Raji (cell line): ENCODE measurements around the gene POLR3A.

ENCODE experiments used
- POLR2A ChIP-seq: IDR thresholded peaks from 2 replicates; pipeline ENCODE4 v1.6.1; 2011; ENCODE audit warnings: low read depth, low read length, control low read depth; ENCODE audit not compliant: insufficient read depth

The POLR3A gene

DNA sequence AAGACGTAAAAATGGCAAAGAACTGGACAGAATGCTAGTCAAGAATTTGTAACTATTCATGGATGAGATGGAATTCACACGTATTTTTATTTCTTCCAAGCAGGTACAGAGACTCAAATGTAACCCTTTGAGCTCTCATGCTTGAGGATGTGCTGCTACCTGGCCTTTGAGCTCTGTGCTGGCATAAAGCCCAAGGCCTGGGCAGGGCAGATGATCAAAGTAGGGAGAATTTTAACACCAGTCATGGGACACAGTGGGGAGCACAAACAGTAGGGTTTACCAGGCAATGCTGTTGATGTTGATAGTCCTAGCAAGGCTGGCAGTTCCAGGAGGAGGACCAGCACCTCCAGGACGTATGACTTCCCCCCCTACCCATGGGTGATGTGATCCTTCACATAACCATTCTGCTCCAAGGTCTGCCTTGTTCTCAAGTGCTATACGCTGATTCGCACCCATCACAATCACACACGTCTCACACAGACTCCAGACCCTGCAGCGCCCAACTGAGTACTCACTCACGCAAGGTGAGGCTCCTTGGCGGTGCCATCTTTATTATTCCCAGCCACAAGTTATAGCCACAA lies 54.1 kb downstream of the POLR3A start:
- TF ChIP-seq POLR2A = no peak

DNA sequence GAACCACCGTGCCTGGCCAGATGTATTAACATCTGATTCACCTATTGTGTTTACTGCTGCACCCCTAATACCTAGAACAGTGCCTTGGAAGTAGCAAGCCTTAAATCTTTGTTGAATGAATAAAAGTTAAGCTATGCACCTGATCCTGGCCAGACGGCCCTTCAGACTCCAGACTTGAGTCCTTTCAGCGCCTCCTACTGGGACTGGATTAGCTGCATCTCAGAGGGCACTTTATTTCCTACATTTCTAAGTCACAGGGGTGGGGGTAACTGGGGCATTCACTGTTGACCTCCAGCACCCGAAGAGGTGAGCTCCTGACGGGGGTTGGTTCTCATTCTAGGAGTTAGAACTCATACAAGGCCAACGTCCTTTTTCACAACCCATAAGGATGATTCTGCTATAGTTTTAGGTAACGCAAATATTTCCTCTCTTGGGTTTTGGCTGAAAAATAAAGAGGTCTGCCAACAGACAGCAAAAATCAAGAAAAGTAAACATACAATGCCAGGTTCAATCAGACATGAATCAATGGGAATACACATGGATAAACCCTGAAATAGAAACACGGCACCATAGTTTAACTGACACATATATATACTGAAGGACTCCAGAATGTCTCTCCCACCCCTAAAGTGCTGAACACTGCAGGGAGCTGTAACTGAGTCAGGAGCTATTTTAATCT lies 54.8 kb downstream of the POLR3A start:
- TF ChIP-seq POLR2A = no peak

DNA sequence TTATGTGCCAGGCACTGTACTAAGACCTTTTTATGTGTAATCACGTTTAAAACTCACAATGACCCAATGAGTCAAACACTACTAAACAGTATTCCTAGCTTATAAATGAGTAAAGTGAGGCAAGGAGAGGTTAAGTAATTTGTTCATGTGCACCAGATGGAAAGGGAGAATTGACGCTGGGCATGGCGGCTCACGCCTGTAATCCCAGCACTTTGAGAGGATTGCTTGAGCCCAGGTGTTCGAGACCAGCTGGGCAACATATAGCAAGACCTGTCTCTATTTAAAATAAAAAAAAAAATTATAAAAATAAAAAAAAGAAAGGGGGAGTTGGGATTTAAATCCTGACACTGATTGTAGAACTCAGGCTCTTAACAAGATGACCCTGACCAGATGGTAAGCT lies 56.0 kb downstream of the POLR3A start:
- no peak for TF ChIP-seq POLR2A

DNA sequence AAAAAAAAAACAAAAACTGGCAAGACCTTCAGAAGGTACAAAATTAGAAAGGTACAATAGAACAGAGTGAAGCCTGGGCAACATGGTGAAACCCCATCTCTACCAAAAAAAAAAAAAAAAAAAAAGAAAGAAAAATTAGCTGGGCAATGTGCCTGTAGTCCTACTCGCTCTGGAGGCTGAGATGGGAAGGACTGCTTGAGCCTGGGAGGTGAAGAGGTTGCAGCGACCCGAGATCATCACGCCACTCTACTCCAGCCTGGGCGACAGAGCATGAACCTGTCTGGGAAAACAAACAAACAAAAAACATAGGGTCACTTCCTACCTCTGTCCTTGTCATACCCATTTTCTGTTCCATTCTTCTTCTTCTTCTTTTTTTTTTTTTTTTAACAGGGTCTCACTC lies 57.2 kb downstream of the POLR3A start:
- TF ChIP-seq POLR2A = no peak

DNA sequence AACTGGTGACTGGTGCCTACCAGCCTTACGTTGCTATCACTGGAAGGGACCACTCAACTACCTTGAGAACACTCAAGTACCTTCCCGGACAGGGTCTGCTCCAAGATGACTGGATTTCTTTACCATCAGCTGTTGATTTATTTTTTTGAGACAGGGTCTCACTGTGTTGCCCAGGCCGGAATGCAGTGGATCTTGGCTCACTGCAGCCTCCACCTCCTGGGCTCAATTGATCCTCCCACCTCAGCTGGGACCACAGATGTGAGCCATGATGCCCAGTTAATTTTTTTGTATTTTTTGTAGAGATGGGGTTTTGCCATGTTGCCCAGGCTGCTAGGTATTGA lies 57.5 kb downstream of the POLR3A start:
- TF ChIP-seq POLR2A = no peak

DNA sequence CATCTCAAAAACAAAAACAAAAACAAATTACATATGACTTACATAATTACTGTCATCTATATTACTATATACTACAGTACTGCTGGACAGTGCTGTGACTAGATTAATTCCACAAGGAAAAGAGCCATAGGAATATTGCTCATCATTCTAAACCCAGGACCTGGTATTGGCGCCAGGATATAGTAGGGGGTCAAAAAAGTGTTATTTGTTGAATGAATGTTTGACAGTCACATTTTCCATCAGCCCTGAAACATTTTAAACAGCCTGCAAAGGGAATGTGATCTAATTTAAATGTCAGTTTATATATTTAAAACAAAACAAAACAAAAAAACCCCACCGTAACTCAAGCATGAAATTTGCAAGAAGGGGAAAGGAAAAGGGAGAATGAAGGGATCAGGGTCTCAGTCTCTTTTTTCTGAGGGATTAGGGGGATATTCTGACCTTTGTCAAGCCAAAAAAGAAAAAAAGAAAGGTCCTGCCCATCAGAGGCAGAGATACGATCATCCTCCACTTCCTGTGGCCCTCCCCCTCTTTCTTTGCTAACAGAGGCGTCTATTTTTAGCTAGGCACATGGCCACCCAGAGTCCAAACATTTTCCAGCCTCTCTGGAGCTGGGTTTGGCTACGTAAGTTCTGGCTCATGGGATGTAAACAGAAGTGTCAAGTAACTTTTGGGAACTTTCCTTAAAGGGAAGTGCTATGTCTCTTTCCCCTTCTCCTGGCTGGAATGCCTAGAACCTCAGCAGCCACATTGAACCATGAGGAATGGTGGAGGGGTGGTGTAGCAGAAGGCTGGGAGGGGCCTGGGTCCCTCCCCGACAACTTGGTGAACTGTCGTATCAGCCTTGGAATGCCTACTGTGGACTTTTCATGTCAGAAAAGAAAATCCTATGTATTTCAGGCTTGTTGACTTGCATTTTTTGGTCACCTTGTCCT lies 58.2 kb downstream of the POLR3A start:
- TF ChIP-seq POLR2A = no peak

DNA sequence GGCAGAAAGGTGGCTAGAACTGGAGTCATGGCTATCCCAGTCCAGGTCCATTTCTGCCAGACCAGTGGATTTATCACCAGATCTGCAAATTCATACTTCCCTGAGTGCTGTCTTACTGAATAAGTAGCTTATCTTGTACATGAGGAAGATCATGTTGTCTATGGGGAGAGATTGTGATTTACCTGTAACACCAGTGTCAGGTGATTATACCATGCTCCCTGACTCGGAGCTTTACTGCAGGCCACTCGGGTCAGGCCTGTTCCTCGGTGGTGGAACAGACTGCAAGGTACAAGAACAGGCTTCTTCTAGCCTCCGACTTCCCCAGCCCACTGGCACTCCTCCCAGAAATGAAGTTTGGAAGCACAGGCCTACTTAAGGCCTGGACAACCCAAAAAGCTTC lies 60.2 kb downstream of the POLR3A start:
- no peak for TF ChIP-seq POLR2A

DNA sequence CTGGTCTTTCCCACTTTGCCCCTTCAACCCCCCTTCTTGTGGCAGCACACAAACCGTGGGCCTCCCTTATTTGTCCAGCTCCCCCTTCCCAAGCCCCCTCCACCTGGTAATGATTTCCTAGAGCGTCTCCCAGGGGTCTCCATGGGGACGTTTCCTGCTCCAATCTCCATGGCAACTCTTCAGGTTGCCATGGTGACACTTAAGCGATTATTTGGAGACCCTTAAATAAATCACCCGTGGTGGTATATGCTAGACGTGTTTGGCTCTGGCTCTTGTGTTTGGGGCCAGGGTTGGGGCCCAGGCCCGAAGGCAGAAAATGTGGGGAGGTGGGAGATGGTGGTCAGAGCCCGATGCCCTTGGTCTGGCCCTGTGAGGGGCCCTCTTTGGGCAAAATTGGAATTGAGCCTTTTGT lies 61.7 kb downstream of the POLR3A start:
- TF ChIP-seq POLR2A = no peak

DNA sequence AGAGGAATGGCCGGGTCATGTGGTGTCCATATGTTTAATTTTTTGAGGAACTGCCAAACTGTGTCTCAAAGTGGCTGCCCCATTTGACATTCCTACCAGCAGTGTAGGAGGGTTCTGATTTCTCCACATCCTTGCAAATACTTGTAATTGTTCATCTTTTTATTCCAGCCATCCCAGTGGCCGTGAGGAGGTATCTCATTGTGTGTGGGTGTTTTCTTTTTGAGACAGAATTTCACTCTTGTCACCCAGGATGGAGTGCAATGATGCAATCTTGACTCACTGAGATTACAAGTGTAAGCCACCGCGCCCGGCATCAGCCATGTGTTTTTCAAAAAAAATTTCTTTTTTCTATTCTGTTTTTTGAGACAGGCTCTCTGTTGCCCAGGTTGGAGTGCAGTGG lies 64.0 kb downstream of the POLR3A start:
- no peak for TF ChIP-seq POLR2A

DNA sequence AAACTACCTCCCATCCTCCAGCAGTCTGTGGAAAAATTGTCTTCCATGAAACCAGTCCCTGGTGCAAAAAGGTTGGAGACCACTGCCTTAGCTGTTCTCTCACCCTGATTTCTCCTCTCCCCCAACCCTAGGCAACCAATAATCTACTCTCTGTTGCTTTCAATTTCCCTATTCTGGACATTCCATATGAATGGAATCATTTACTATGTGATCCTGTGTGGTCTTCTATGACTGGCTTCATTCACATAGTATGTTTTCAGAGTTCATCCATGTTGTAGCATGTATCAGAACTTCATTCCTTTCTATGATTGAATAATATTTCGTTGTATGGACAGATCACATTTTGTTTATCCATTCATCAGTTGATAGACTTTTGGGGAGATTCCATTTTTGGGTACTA lies 64.5 kb downstream of the POLR3A start:
- TF ChIP-seq POLR2A = no peak

DNA sequence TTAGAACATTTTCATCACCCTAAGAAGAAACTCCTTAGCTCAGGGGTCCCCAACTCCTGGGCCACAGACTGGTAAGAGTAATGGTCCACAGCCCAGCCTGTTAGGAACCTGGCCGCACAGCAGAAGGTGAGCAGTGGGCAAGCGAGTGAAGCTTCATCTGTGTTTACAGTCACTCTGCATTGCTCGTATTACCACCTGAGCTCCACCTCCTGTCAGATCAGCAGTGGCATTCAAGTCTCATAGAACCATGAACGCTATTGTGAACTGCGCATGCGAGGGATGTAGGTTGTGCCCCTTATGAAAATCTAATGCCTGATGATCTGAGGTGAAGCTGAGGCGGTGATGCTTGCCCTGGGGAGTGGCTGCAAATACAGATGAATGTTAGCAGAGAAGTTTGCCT lies 65.4 kb downstream of the POLR3A start:
- no peak for TF ChIP-seq POLR2A

DNA sequence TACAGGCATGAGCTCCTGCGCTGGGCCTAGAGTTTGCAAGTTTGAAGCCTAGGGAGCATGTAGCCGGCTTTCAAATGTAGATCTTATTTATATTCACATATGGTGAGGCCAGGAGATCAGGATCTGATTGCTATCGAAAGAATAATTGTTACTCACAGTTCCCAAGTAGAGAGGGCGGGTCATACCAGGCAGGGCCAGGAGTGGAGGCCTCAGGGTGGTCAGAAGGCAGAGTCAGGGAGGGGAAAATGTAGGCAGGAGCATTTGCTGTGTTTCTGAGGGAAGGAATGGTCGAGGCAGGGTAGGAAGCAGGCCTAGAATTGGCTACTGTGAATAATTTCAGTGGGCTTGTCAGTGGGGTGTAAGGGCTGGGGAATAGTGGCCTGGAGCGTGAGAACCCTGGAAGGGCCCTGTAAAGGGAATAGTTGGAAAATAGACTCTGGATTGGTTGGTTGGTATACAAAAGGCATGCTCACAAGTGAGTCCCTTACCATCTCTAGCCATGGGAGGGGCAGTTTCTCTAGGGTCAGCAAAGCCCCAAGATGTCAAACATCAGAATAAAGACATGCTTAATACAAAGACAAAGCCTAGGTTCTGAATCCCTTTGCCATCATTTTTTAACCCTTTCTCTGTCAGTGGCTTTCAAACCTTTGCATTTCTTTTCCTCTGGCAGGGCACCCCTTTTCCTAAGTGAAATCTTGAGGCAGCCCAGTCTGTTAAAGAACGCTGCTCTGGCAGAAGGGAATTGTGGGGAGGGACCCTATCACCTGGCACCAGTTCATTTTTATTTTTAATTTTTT lies 66.8 kb downstream of the POLR3A start:
- no peak for TF ChIP-seq POLR2A

DNA sequence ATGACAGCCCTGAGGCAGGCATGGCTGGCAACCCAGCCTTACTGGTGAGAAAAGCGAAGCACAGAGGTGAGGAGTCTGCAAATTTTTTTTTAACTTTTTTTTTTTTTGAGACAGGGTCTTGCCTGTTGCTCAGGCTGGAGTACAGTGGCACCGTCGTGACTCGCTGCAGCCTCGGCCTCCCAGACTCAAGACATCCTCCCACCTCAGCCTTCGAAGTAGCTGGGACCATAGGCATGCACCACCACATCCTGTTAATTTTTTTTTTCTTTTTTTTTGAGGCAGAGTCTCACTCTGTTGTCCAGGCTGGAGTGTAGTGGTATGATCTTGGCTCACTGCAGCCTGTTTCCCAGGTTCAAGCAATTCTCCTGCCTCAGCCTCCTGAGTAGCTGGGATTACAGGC lies 67.6 kb downstream of the POLR3A start:
- no peak for TF ChIP-seq POLR2A

DNA sequence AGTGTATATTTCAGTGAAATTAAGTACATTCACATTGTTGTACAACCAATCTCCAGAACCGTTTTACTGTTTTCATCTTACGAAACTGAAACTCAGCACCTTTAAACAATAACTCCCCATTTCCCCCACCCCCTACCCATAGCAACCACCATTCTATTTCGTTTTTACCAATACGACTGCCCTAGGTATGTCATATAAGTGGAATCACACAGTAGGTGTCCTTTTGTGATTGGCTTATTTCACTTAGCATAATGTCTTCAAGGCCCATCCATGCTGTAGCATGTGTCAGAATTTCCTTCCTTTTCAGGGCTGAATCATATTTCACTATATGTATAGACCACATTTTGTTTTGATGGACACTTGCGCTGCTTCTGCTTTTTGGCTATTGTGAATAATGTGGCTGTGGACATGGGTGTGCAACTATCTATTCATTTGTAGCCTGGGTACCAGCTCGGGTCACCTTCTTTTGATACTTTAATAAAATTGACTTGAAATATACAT lies 68.4 kb downstream of the POLR3A start:
- TF ChIP-seq POLR2A = no peak

DNA sequence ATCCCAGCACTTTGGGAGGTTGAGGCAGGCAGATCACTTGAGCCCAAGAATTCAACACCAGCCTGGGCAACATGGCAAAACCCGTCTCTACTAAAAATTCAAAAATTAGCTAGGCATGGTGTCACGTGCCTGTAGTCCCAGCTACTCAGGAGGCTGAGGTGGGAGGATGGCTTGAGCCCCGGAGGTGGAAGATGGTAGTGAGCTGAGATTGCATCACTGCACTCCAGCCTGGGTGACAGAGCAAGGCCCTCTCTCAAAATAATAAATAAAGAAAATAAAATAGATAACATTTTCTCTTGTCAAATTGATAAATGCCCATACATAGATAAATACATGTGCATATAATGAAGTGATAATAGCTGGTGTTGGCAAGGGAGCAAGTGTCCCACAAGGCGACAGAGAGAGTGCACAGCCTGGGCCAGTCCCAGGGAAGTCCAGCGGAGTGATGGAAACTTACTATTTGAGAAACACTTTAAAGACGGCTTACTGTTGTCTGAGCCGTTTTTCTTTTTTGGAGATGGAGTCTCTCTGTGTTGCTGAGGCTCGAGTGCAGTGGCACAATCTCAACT lies 69.3 kb downstream of the POLR3A start:
- TF ChIP-seq POLR2A = no peak
